H1 (cell line): Measurements from ENCODE around the gene PHACTR1. TPM values are rescaled to one million over a fixed set of nuclear protein-coding genes. Genes with fewer than 3 reads are reported as not detected.

Source experiments
- CTCF ChIA-PET: fragments of 300-600 bp; sonication (Branson Sonifier 250); formaldehyde crosslinking; loops from one replicate; lab custom pipeline; 2021; ENCODE audit not compliant: partially characterized antibody; lab: Charles Lee
- POLR2A ChIA-PET: fragments of 300-600 bp; sonication (Branson Sonifier 250); formaldehyde crosslinking; loops from one replicate; lab custom pipeline; 2021; ENCODE audit warnings: inconsistent platforms; ENCODE audit not compliant: partially characterized antibody; lab: Charles Lee
- DNase-seq, 2 experiments: peaks; one replicate each; pipeline versions ENCODE4 v3.0.0 to v3.0.0-alpha.2; 2010 to 2022; ENCODE audit warnings: low spot score in 2 of 2, low read depth in 1 of 2, mixed read lengths in 1 of 2
- FAIRE-seq: peaks from 2 replicates; lab custom pipeline; 2011; peaks lifted over from hg19 to GRCh38; lab: Jason Lieb, UNC
- H2AFZ ChIP-seq: 2 replicates; pipeline ENCODE4 v1.8.1; 2012; ENCODE audit warnings: low read length, inconsistent platforms
- H2AK5ac ChIP-seq: 2 replicates; pipeline ENCODE4 v1.6.1; 2013; ENCODE audit warnings: low read depth, low read length
- H2BK120ac ChIP-seq: replicated peaks from 2 replicates; pipeline ENCODE3; 2013; ENCODE audit warnings: low read depth, low read length, inconsistent platforms
- H2BK12ac ChIP-seq: 2 replicates; pipeline ENCODE4 v1.6.1; 2013; ENCODE audit warnings: low read depth, low read length
- H2BK15ac ChIP-seq: 2 replicates; pipeline ENCODE4 v1.6.1; 2013; ENCODE audit warnings: low read length
- H2BK20ac ChIP-seq: 2 replicates; pipeline ENCODE4 v1.6.1; 2013; ENCODE audit warnings: low read length
- H2BK5ac ChIP-seq: 2 replicates; pipeline ENCODE4 v1.6.1; 2013; ENCODE audit warnings: low read depth, low read length
- H3K14ac ChIP-seq: 2 replicates; pipeline ENCODE4 v1.6.1; 2013; ENCODE audit warnings: inconsistent platforms; ENCODE audit not compliant: insufficient read length
- H3K18ac ChIP-seq: 2 replicates; pipeline ENCODE4 v1.6.1; 2013; ENCODE audit warnings: low read length; ENCODE audit errors: extremely low read depth
- H3K23ac ChIP-seq: 2 replicates; pipeline ENCODE4 v1.6.1; 2013; ENCODE audit warnings: inconsistent platforms; ENCODE audit not compliant: insufficient read length
- H3K23me2 ChIP-seq: 2 replicates; pipeline ENCODE4 v1.6.1; 2013; ENCODE audit warnings: low read depth, low read length
- H3K27ac ChIP-seq: 2 replicates; pipeline ENCODE4 v1.6.1; 2011; ENCODE audit warnings: low read depth, low read length, inconsistent platforms
- H3K27me3 ChIP-seq, 4 experiments: replicated peaks in 1 of 4; 1 replicate in 1 of 4; 2 replicates in 3 of 4; pipeline versions ENCODE4 v1.6.1 to v1.8.1; 2011 to 2013; ENCODE audit warnings: low read length in 3 of 4, mild to moderate bottlenecking in 3 of 4, inconsistent platforms in 2 of 4, mixed read lengths in 2 of 4, moderate library complexity in 1 of 4; ENCODE audit not compliant: control insufficient read depth in 3 of 4, insufficient read depth in 3 of 4; ENCODE audit errors: extremely low read depth in 1 of 4
- H3K36me3 ChIP-seq, 4 experiments: 2 replicates each; pipeline versions ENCODE4 v1.6.1 to v1.8.1; 2011 to 2013; ENCODE audit warnings: mild to moderate bottlenecking in 4 of 4, low read length in 3 of 4, moderate library complexity in 2 of 4, control low read depth in 1 of 4, inconsistent platforms in 1 of 4; ENCODE audit not compliant: insufficient read depth in 4 of 4, control insufficient read depth in 2 of 4
- H3K4ac ChIP-seq: replicated peaks from 2 replicates; pipeline ENCODE3; 2013; ENCODE audit warnings: low read length, low read depth, mixed read lengths, inconsistent platforms; ENCODE audit not compliant: insufficient read length
- H3K4me1 ChIP-seq, 4 experiments: replicated peaks in 1 of 4; 1 replicate in 1 of 4; 2 replicates in 3 of 4; pipeline versions ENCODE4 v1.6.1 to v1.8.1; 2011 to 2013; ENCODE audit warnings: low read length in 3 of 4, inconsistent platforms in 2 of 4, mixed read lengths in 1 of 4; ENCODE audit not compliant: insufficient read depth in 4 of 4, control insufficient read depth in 3 of 4
- H3K4me2 ChIP-seq, 2 experiments: 2 replicates each; pipeline versions ENCODE4 v1.6.1 to v1.8.1; 2011 to 2013; ENCODE audit warnings: low read depth in 2 of 2, low read length in 2 of 2, control low read depth in 1 of 2, inconsistent platforms in 1 of 2, mild to moderate bottlenecking in 1 of 2; ENCODE audit not compliant: insufficient read depth in 1 of 2
- H3K4me3 ChIP-seq, 4 experiments: fragments of 200-600, 300-600 bp in 1 of 4; sonication (generic), shearing (Covaris generic), sonication (Bioruptor Twin) in 1 of 4; 2 replicates each; pipeline versions ENCODE4 v1.5.1 to v1.8.1; 2011 to 2016; ENCODE audit warnings: low read length in 4 of 4, low read depth in 3 of 4, control low read depth in 2 of 4, inconsistent platforms in 2 of 4, mild to moderate bottlenecking in 2 of 4, mixed read lengths in 1 of 4, moderate library complexity in 1 of 4; ENCODE audit not compliant: insufficient read depth in 2 of 4; ENCODE audit errors: extremely low read depth in 1 of 4
- H3K56ac ChIP-seq: replicated peaks from 2 replicates; pipeline ENCODE3; 2013; ENCODE audit warnings: low read depth, mild to moderate bottlenecking, mixed read lengths, low read length, inconsistent platforms; ENCODE audit not compliant: insufficient read length
- H3K79me1 ChIP-seq: 2 replicates; pipeline ENCODE4 v1.6.1; 2013; ENCODE audit warnings: low read depth, low read length, control low read depth
- H3K79me2 ChIP-seq, 2 experiments: 2 replicates each; pipeline versions ENCODE4 v1.6.1 to v1.8.1; 2012 to 2013; ENCODE audit warnings: low read length in 2 of 2, mild to moderate bottlenecking in 2 of 2, inconsistent platforms in 1 of 2; ENCODE audit not compliant: insufficient read depth in 2 of 2, control insufficient read depth in 1 of 2
- H3K9ac ChIP-seq, 4 experiments: replicated peaks in 1 of 4; 1 replicate in 1 of 4; 2 replicates in 3 of 4; pipeline versions ENCODE4 v1.6.1 to v1.8.1; 2011 to 2013; ENCODE audit warnings: low read depth in 3 of 4, low read length in 3 of 4, control low read depth in 2 of 4, mild to moderate bottlenecking in 2 of 4, moderate library complexity in 2 of 4, inconsistent platforms in 1 of 4; ENCODE audit errors: extremely low read depth in 1 of 4
- H3K9me3 ChIP-seq, 2 experiments: 2 replicates each; pipeline versions ENCODE4 v1.6.1 to v1.8.1; 2012 to 2013; ENCODE audit warnings: mild to moderate bottlenecking in 2 of 2, moderate library complexity in 2 of 2, control low read depth in 1 of 2, inconsistent platforms in 1 of 2, low read depth in 1 of 2, low read length in 1 of 2, mixed read lengths in 1 of 2; ENCODE audit not compliant: insufficient read depth in 2 of 2
- H4K20me1 ChIP-seq, 2 experiments: replicated peaks in 1 of 2; 2 replicates each; pipeline versions ENCODE3 to v1.8.1; 2011 to 2013; ENCODE audit warnings: inconsistent platforms in 2 of 2, low read length in 2 of 2, mild to moderate bottlenecking in 1 of 2; ENCODE audit not compliant: insufficient read depth in 2 of 2, control insufficient read depth in 1 of 2
- H4K5ac ChIP-seq: 2 replicates; pipeline ENCODE4 v1.6.1; 2013; ENCODE audit warnings: low read length, low read depth, mixed read lengths, inconsistent platforms; ENCODE audit not compliant: insufficient read length
- H4K8ac ChIP-seq: 2 replicates; pipeline ENCODE4 v1.8.0; 2013; ENCODE audit warnings: mild to moderate bottlenecking, moderate library complexity, low read length, inconsistent platforms; ENCODE audit not compliant: insufficient read depth; ENCODE audit errors: extremely low read depth
- H4K91ac ChIP-seq: replicated peaks from 2 replicates; pipeline ENCODE3; 2013; ENCODE audit warnings: low read length, mixed read lengths, inconsistent platforms; ENCODE audit not compliant: insufficient read length
- BCL11A ChIP-seq, 2 experiments: IDR thresholded peaks; one replicate each; pipeline ENCODE4 v1.6.1; 2011; ENCODE audit warnings: low read depth in 2 of 2, low read length in 2 of 2, mild to moderate bottlenecking in 2 of 2
- CHD1 ChIP-seq: IDR thresholded peaks from 2 replicates; pipeline ENCODE4 v1.6.1; 2012; ENCODE audit warnings: low read depth, low read length, improper control_type of control experiment
- CREB1 ChIP-seq: IDR thresholded peaks from 2 replicates; pipeline ENCODE4 v1.6.1; 2012; ENCODE audit warnings: inconsistent platforms
- EGR1 ChIP-seq: IDR thresholded peaks from 2 replicates; pipeline ENCODE4 v1.6.1; 2011; ENCODE audit warnings: low read depth, low read length, borderline replicate concordance
- EP300 ChIP-seq, 2 experiments: IDR thresholded peaks; 1 replicate in 1 of 2; 2 replicates in 1 of 2; pipeline ENCODE4 v1.6.1; 2011 to 2012; ENCODE audit warnings: low read depth in 2 of 2, low read length in 2 of 2, mild to moderate bottlenecking in 2 of 2, borderline replicate concordance in 1 of 2, inconsistent platforms in 1 of 2, moderate library complexity in 1 of 2
- EZH2 ChIP-seq: fragments of 200-600 bp; sonication (generic); IDR thresholded peaks from 2 replicates; pipeline ENCODE4 v1.7.1; 2012; ENCODE audit warnings: low read depth, mild to moderate bottlenecking, moderate library complexity, low read length, inconsistent platforms; ENCODE audit not compliant: severe bottlenecking
- KDM5A ChIP-seq: fragments of 200-600 bp; IDR thresholded peaks from 2 replicates; pipeline ENCODE4 v1.7.1; 2012; ENCODE audit warnings: mild to moderate bottlenecking, low read length, inconsistent platforms, mixed read lengths
- NANOG ChIP-seq: IDR thresholded peaks from 2 replicates; pipeline ENCODE4 v1.6.1; 2011; ENCODE audit warnings: low read length, low read depth, mild to moderate bottlenecking, inconsistent platforms; ENCODE audit not compliant: insufficient read depth, poor library complexity, severe bottlenecking
- RXRA ChIP-seq: IDR thresholded peaks from 2 replicates; pipeline ENCODE4 v1.6.1; 2011; ENCODE audit warnings: low read depth, mild to moderate bottlenecking, low read length, moderate library complexity; ENCODE audit not compliant: insufficient read depth
- SIRT6 ChIP-seq: IDR thresholded peaks from one replicate; pipeline ENCODE4 v1.7.1; 2012; ENCODE audit warnings: low read length, inconsistent platforms
- SP1 ChIP-seq: IDR thresholded peaks from 2 replicates; pipeline ENCODE4 v1.6.1; 2011; ENCODE audit warnings: low read depth, low read length
- USF2 ChIP-seq: IDR thresholded peaks from 2 replicates; pipeline ENCODE4 v1.6.1; 2011; ENCODE audit warnings: low read length, improper control_type of control experiment
- ZNF274 ChIP-seq: IDR thresholded peaks from 2 replicates; pipeline ENCODE4 v1.7.0; 2012; ENCODE audit warnings: low read length, borderline replicate concordance; ENCODE audit errors: extremely low read depth
- WGBS, 2 experiments: shearing (Covaris generic) in 1 of 2; methylation state at CpG; one replicate each; pipeline versions ENCODE4 v1.1.6 to v1.1.7; 2013 to 2015; ENCODE audit warnings: low lambda C conversion rate in 2 of 2, mixed read lengths in 2 of 2, inconsistent platforms in 1 of 2, low coverage in 1 of 2, missing lambda C conversion rate in 1 of 2; ENCODE audit not compliant: insufficient replicate concordance in 2 of 2, insufficient coverage in 1 of 2, insufficient read length in 1 of 2; ENCODE audit errors: extremely low coverage in 1 of 2, missing lambda C conversion rate in 1 of 2; 5-methylcytosine and 5-hydroxymethylcytosine counted together
- polyA plus RNA-seq, 7 experiments: library from polyadenylated mRNA; depleted of rRNA in 3 of 7; stranded (reverse) in 5 of 7; unstranded in 2 of 7; fragments of >200 nt in 5 of 7; fragments of 200-250 nt in 2 of 7; gene quantifications; 1 replicate in 5 of 7; 2 replicates in 1 of 7; 4 replicates in 1 of 7; pipeline versions ENCODE4 v1.2.1 to v1.2.3, GENCODE V29; 2011 to 2013; ENCODE audit warnings: missing spikeins in 2 of 7, mixed read lengths in 2 of 7
- total RNA-seq: library from RNA; stranded (reverse); fragmentation: NEBNext Ultra II Directional; extraction: Animal tissue kit (Norgen Biotek cat#: 25700); gene quantifications from 2 replicates; pipeline ENCODE4 v1.2.1, GENCODE V29; 2021

The PHACTR1 gene
- total and polyA plus RNA-seq, 2 of the 8 experiments (the other 6 are each of a cell fraction or from before 2014, with no cell fraction given), result 3.9 to 17.1 TPM

GRCh38 chr6:13072686-13073347 lies 356.2 kb downstream of the PHACTR1 start:
- DNase-seq, result no peak
- Histone ChIP-seq H4K8ac (no peak overlapping the region), H2AK5ac (no peak overlapping the region), H3K79me2 (no peaks in the 10 kb centered on the region), H4K91ac (no peak overlapping the region), H3K23me2 (no peaks in the 10 kb centered on the region), H3K79me1 (no peaks in the 10 kb centered on the region), H3K27me3 (no peaks in the 10 kb centered on the region), H3K18ac (no peak overlapping the region), H3K56ac (no peak overlapping the region), H2BK15ac (no peak overlapping the region), H3K9me3 (no peaks in the 10 kb centered on the region), H2BK5ac (no peak overlapping the region), H3K4ac (no peak overlapping the region), H3K4me2 (no peak overlapping the region), H3K4me1 (peaks cover 0 to 4% (median under 1%) of the 10 kb centered on the region in 4 experiments; a peak in 1 of 7 replicates), H2BK20ac (no peak overlapping the region), H4K5ac (no peak overlapping the region), H3K23ac (no peak overlapping the region), H3K27ac (no peak overlapping the region), H3K9ac (no peak overlapping the region), H4K20me1 (no peaks in the 10 kb centered on the region), H3K14ac (no peak overlapping the region), H2BK12ac (no peak overlapping the region), H3K36me3 (no peaks in the 10 kb centered on the region), H3K4me3 (no peak overlapping the region), H2BK120ac (no peak overlapping the region), H2AFZ (no peak overlapping the region)
- 92% methylated on average over 5 of the region's 5 CpGs; no CpG with 5 or more reads in 1 of the 2 experiments for WGBS, 2 experiments
- no peak for FAIRE-seq
- CTCF ChIA-PET, result no interaction called here
- POLR2A ChIA-PET, result no interaction called here
- TF ChIP-seq SIRT6 (no peak), SP1 (no peak), CHD1 (no peak), NANOG (no peak), RXRA (no peak), KDM5A (no peak), CREB1 (no peak), EP300 (IDR thresholded peaks at IDR 0.05; ENCODE audit: borderline replicate concordance in 1 of 2, low read depth in 2 of 2, low read length in 2 of 2) (no peak), ZNF274 (no peak), EZH2 (no peak), EGR1 (no peak), USF2 (no peak), BCL11A (IDR thresholded peaks at IDR 0.05; ENCODE audit: low read depth in 2 of 2, low read length in 2 of 2) (no peak)
